ENCODE measurements around the gene AFF2.

- no peak for TF ChIP-seq CTCF (IDR thresholded peaks at IDR 0.05)
- TF ChIP-seq POLR2AphosphoS5 (IDR thresholded peaks at IDR 0.05) = no peak
- TF ChIP-seq POLR2A (IDR thresholded peaks at IDR 0.05) = no peak
Observed at GRCh38 chrX:148542481-148543255, 42.3 kb downstream of the AFF2 start.

All from upper lobe of left lung (tissue), 4 donors.